ENCODE data around the gene REPS2. TPM values are rescaled to one million over a fixed set of nuclear protein-coding genes. Genes with fewer than 3 reads are reported as not detected.

The REPS2 gene
- polyA plus RNA-seq, 1 experiment: 0.04 TPM

GRCh38 chrX:17009856-17010625 is 63.6 kb downstream of the REPS2 start:
- no peak for TF ChIP-seq CTCF (IDR thresholded peaks at IDR 0.05; ENCODE audit: insufficient read depth, low read depth, low read length)
- DNase-seq (ENCODE audit: low read depth): no peak
- Histone ChIP-seq H3K4me3 (ENCODE audit: low read depth, low read length) (no peak overlapping the region), H3K36me3 (ENCODE audit: control insufficient read depth, insufficient read depth, low read length) (no peaks in the 10 kb centered on the region), H3K27me3 (ENCODE audit: control insufficient read depth, insufficient read depth, low read length) (no peaks in the 10 kb centered on the region)
- POLR2A ChIA-PET: no interaction called here
- CTCF ChIA-PET: no interaction called here

GRCh38 chrX:17012465-17012864 is 66.0 kb downstream of the REPS2 start:
- Histone ChIP-seq H3K4me3 (ENCODE audit: low read depth, low read length) (no peak overlapping the region), H3K27me3 (ENCODE audit: control insufficient read depth, insufficient read depth, low read length) (no peaks in the 10 kb centered on the region), H3K36me3 (ENCODE audit: control insufficient read depth, insufficient read depth, low read length) (no peaks in the 10 kb centered on the region)
- POLR2A ChIA-PET: no interaction called here
- no peak for TF ChIP-seq CTCF (IDR thresholded peaks at IDR 0.05; ENCODE audit: insufficient read depth, low read depth, low read length)
- DNase-seq (ENCODE audit: low read depth): no peak
- CTCF ChIA-PET: no interaction called here

- H3K36me3 ChIP-seq (ENCODE audit: control insufficient read depth, insufficient read depth, low read length): no peaks in the 10 kb centered on the region
- ChIA-PET CTCF (no interaction called here), POLR2A (no interaction called here)
- TF ChIP-seq CTCF (IDR thresholded peaks at IDR 0.05; ENCODE audit: insufficient read depth, low read depth, low read length): no peak
- no peak overlapping the region for H3K4me3 ChIP-seq (ENCODE audit: low read depth, low read length)
- no peak for DNase-seq (ENCODE audit: low read depth)
- H3K27me3 ChIP-seq (ENCODE audit: control insufficient read depth, insufficient read depth, low read length): no peaks in the 10 kb centered on the region
Measured at GRCh38 chrX:17014216-17014615, 67.8 kb downstream of the REPS2 start.

GRCh38 chrX:17017134-17017533 is 70.7 kb downstream of the REPS2 start:
- Histone ChIP-seq H3K27me3 (ENCODE audit: control insufficient read depth, insufficient read depth, low read length) (no peaks in the 10 kb centered on the region), H3K4me3 (ENCODE audit: low read depth, low read length) (no peak overlapping the region), H3K36me3 (ENCODE audit: control insufficient read depth, insufficient read depth, low read length) (no peaks in the 10 kb centered on the region)
- DNase-seq (ENCODE audit: low read depth): no peak
- CTCF ChIA-PET: no interaction called here
- POLR2A ChIA-PET: no interaction called here
- TF ChIP-seq CTCF (IDR thresholded peaks at IDR 0.05; ENCODE audit: insufficient read depth, low read depth, low read length): no peak

GRCh38 chrX:17020356-17020755 is 73.9 kb downstream of the REPS2 start:
- ChIA-PET CTCF (no interaction called here), POLR2A (no interaction called here)
- H3K27me3 ChIP-seq (ENCODE audit: control insufficient read depth, insufficient read depth, low read length): no peaks in the 10 kb centered on the region
- TF ChIP-seq CTCF (IDR thresholded peaks at IDR 0.05; ENCODE audit: insufficient read depth, low read depth, low read length): no peak
- DNase-seq (ENCODE audit: low read depth): no peak
- no peaks in the 10 kb centered on the region for H3K36me3 ChIP-seq (ENCODE audit: control insufficient read depth, insufficient read depth, low read length)
- no peak overlapping the region for H3K4me3 ChIP-seq (ENCODE audit: low read depth, low read length)

Data from BJ (cell line).